ENCODE measurements around the gene MPIG6B.

Gene MPIG6B

GRCh38 chr6:31740397-31741223 lies 17.4 kb downstream of the MPIG6B start:
- TF ChIP-seq CTCF (IDR thresholded peaks at IDR 0.05; ENCODE audit: low read depth, low read length, missing control alignments) = no peak
- H3K4me3 ChIP-seq (ENCODE audit: low read depth, low read length) = peak overlapping the region; percentile 91

GRCh38 chr6:31741815-31742214 lies 18.6 kb downstream of the MPIG6B start:
- no peak overlapping the region for H3K27ac ChIP-seq
- no peak for DNase-seq

More at GRCh38 chr6:31740397-31741223, 17.4 kb downstream of the MPIG6B start:
- H3K36me3 ChIP-seq (replicated peaks) = peaks cover 3% of the 10 kb centered on the region
- DNase-seq = no peak
- peak overlapping the region; percentile 68 for H3K27ac ChIP-seq
- in situ Hi-C loops (cut with HindIII; ENCODE audit: low pct_ligation_motif_present, low sequenced_read_pairs) = no loop called here
- H3K27me3 ChIP-seq (replicated peaks) = no peaks in the 10 kb centered on the region

GRCh38 chr6:31742894-31743293 lies 19.7 kb downstream of the MPIG6B start:
- in situ Hi-C loops (cut with HindIII; ENCODE audit: low pct_ligation_motif_present, low sequenced_read_pairs) = no loop called here
- TF ChIP-seq CTCF (IDR thresholded peaks at IDR 0.05; ENCODE audit: low read depth, low read length, missing control alignments) = no peak
- no peak for DNase-seq
- H3K4me3 ChIP-seq (ENCODE audit: low read depth, low read length) = no peak overlapping the region
- H3K27ac ChIP-seq = no peak overlapping the region
- no peaks in the 10 kb centered on the region for H3K27me3 ChIP-seq (replicated peaks)
- H3K36me3 ChIP-seq (replicated peaks) = peaks cover 3% of the 10 kb centered on the region

More at GRCh38 chr6:31741815-31742214, 18.6 kb downstream of the MPIG6B start:
- no peaks in the 10 kb centered on the region for H3K27me3 ChIP-seq (replicated peaks)
- peaks cover 3% of the 10 kb centered on the region for H3K36me3 ChIP-seq (replicated peaks)
- H3K4me3 ChIP-seq (ENCODE audit: low read depth, low read length) = no peak overlapping the region
- TF ChIP-seq CTCF (IDR thresholded peaks at IDR 0.05; ENCODE audit: low read depth, low read length, missing control alignments) = no peak
- in situ Hi-C loops (cut with HindIII; ENCODE audit: low pct_ligation_motif_present, low sequenced_read_pairs) = no loop called here

- Histone ChIP-seq H3K36me3 (replicated peaks) (peaks cover 3% of the 10 kb centered on the region), H3K27ac (no peak overlapping the region), H3K27me3 (replicated peaks) (no peaks in the 10 kb centered on the region), H3K4me3 (ENCODE audit: low read depth, low read length) (no peak overlapping the region)
- no peak for DNase-seq
- in situ Hi-C loops (cut with HindIII; ENCODE audit: low pct_ligation_motif_present, low sequenced_read_pairs) = no loop called here
- TF ChIP-seq CTCF (IDR thresholded peaks at IDR 0.05; ENCODE audit: low read depth, low read length, missing control alignments) = no peak
Measured at GRCh38 chr6:31744422-31744821, 21.2 kb downstream of the MPIG6B start.

- no peak overlapping the region for H3K27ac ChIP-seq
- in situ Hi-C loops (cut with HindIII; ENCODE audit: low pct_ligation_motif_present, low sequenced_read_pairs) = no loop called here
- DNase-seq = no peak
- TF ChIP-seq CTCF (IDR thresholded peaks at IDR 0.05; ENCODE audit: low read depth, low read length, missing control alignments) = no peak
- H3K27me3 ChIP-seq (replicated peaks) = no peaks in the 10 kb centered on the region
- no peak overlapping the region for H3K4me3 ChIP-seq (ENCODE audit: low read depth, low read length)
- H3K36me3 ChIP-seq (replicated peaks) = no peaks in the 10 kb centered on the region
Measured at GRCh38 chr6:31749301-31750036, 26.3 kb downstream of the MPIG6B start.

Measured in brain microvascular endothelial cell (primary cell).